Measurements from ENCODE around the gene CCZ1B. TPM values are rescaled to one million over a fixed set of nuclear protein-coding genes. Genes with fewer than 3 reads are reported as not detected.
"Not testable (repeated sequence)": the region's sequence is repeated elsewhere in the genome, so short reads cannot be mapped to it uniquely, and the experiment has no call there.

Gene CCZ1B
- total RNA-seq, 1 donor from 2014 or later, result 75.2 TPM

DNA sequence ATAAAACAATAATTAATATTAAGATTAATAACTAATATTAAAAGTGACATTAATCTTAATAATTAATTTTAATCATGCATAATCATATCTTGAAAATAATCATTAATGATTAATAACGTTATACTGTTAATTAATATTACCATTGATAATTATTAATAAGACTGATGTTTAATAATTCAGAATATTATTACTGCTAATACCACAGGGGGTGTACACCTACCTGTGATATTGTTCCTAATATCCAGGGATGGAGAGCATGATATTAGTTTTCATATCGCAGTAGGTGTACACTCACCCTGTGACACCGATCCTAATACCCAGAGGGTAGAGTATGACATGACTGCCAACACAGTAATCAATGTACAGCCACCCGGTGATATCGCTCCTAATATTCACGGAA, 23.1 kb upstream of the CCZ1B start:
- H3K27ac Mint-ChIP-seq, POLR2A ChIA-PET: not testable (repeated sequence)

GRCh38 chr7:6847751-6848150, 21.7 kb upstream of the CCZ1B start:
- H3K9me3 Mint-ChIP-seq; H3K4me1 Mint-ChIP-seq; intact Hi-C loops (cut with micrococcal nuclease); ATAC-seq (ENCODE audit: low read depth); DNase-seq; H3K36me3 Mint-ChIP-seq (ENCODE audit: low read depth); POLR2A ChIA-PET; H3K4me3 Mint-ChIP-seq; H3K27ac Mint-ChIP-seq; CTCF ChIA-PET: not testable (repeated sequence)
- peaks cover 22% of the 10 kb centered on the region for H3K27me3 Mint-ChIP-seq

More for the DNA sequence above, 23.1 kb upstream of the CCZ1B start:
- ATAC-seq (ENCODE audit: low read depth); DNase-seq; H3K4me1 Mint-ChIP-seq; H3K4me3 Mint-ChIP-seq; intact Hi-C loops (cut with micrococcal nuclease); CTCF ChIA-PET; H3K36me3 Mint-ChIP-seq (ENCODE audit: low read depth); H3K9me3 Mint-ChIP-seq: not testable (repeated sequence)
- H3K27me3 Mint-ChIP-seq, result peaks cover 25% of the 10 kb centered on the region

- H3K27ac Mint-ChIP-seq; H3K9me3 Mint-ChIP-seq; POLR2A ChIA-PET; CTCF ChIA-PET; H3K4me3 Mint-ChIP-seq; DNase-seq; ATAC-seq (ENCODE audit: low read depth); intact Hi-C loops (cut with micrococcal nuclease); H3K4me1 Mint-ChIP-seq; H3K36me3 Mint-ChIP-seq (ENCODE audit: low read depth): not testable (repeated sequence)
- peaks cover 24% of the 10 kb centered on the region for H3K27me3 Mint-ChIP-seq
Measured at GRCh38 chr7:6845971-6846449, 19.9 kb upstream of the CCZ1B start.

DNA sequence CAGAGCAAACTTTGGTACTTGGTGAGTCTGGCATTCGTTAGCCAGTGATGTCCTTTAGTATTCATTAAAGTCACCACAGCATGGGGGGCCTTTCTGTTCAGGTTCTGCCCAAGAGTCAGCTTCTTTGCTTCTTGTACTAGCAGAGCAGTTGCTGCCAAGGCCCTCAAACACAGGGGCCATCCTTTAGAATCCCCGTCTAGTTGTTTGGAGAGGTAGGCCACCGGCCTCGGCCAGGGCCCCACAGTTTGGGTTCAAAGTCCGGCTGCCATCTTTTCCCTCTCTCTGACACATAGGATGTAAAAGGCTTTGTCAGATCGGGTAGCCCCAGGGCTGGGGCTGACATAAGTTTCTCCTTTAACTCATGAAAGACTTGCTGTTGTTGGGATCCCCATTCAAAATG, 17.6 kb upstream of the CCZ1B start:
- intact Hi-C loops (cut with micrococcal nuclease); CTCF ChIA-PET: not testable (repeated sequence)

DNA sequence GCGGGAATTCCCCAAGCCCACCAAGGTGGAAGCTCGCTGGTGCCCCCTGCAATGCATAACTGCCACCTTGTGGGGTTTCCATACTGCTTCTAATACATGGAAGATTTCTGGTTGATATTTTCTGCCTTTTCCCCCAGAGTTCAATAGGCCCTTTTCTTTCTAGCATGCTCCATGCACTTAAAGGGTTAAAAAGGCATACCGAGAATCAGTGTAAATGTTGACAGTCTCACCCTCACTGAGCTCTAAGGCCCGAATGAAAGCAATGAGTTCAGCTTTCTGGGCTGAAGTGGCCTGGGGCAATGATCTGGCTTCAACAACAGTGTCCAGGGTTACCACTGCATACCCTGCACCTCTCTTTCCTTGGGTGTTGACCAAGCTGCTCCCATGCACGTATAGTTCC, 17.0 kb upstream of the CCZ1B start:
- H3K36me3 Mint-ChIP-seq (ENCODE audit: low read depth); CTCF ChIA-PET; H3K9me3 Mint-ChIP-seq; intact Hi-C loops (cut with micrococcal nuclease); ATAC-seq (ENCODE audit: low read depth); H3K4me3 Mint-ChIP-seq; DNase-seq; H3K27ac Mint-ChIP-seq; H3K4me1 Mint-ChIP-seq: not testable (repeated sequence)
- peaks cover 23% of the 10 kb centered on the region for H3K27me3 Mint-ChIP-seq
- POLR2A ChIA-PET, result interaction anchor here (0.7 kb wide), 1 partner anchor 324 kb away, joined by 3 read pairs; no protein-coding TSS in a partner anchor

More for the DNA sequence above, 17.6 kb upstream of the CCZ1B start:
- not testable (repeated sequence) for H3K4me1 Mint-ChIP-seq; H3K4me3 Mint-ChIP-seq; H3K36me3 Mint-ChIP-seq (ENCODE audit: low read depth); DNase-seq; H3K27ac Mint-ChIP-seq; ATAC-seq (ENCODE audit: low read depth); H3K9me3 Mint-ChIP-seq
- H3K27me3 Mint-ChIP-seq, result peaks cover 27% of the 10 kb centered on the region
- POLR2A ChIA-PET, result interaction anchor here (0.7 kb wide), 1 partner anchor 325 kb away, joined by 3 read pairs; no protein-coding TSS in a partner anchor

DNA sequence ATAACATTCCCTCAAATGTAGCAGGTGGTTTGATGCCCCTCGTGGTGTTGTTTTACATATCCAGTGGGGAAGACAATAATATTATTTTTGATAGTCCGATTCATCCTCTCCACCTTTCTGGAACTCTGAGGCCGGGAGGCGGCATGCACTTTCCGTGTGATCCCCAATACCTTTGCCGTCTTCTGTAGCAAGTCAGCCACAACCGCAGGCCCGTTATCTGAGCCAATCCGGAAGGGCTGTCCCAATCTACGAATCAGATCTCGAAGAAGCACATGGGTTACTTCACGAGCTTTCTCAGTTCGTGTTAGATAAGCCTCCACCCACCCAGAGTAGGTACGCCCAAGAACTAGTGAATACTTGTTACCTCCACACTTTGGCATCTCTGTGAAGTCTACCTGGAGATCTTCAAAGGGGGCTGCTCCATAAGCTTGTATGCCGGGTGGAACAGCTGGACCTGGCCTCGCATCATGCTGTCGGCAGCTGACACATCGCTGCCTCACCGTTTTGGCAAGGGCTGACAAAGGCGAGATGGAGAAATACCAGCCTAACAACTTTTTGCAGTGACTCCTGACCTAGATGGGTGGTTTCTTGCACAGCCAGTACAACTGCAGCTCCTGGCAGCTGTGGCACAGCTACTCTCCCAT, 16.3 kb upstream of the CCZ1B start:
- not testable (repeated sequence) for H3K4me3 Mint-ChIP-seq, H3K9me3 Mint-ChIP-seq

DNA sequence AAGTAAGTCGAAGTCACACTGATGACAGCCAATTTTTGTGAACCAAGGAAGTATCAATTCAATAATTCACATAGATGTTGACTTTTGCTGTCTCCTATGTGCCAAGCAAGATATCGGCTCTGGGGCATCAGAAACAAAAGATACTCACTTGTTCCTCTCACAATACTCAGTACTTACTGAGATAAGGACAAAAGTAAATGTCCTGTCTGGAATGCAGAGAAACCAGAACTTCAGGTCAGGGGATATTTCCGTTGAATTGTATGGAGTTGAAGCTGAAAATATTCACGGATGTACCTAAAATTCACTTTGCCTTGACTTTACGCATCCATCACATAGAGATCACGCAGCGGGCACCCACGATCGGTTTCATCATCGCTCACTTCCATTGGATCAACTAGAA, 11.0 kb upstream of the CCZ1B start:
- POLR2A ChIA-PET; H3K27ac Mint-ChIP-seq; CTCF ChIA-PET; H3K9me3 Mint-ChIP-seq; H3K4me1 Mint-ChIP-seq; intact Hi-C loops (cut with micrococcal nuclease); ATAC-seq (ENCODE audit: low read depth); DNase-seq; H3K36me3 Mint-ChIP-seq (ENCODE audit: low read depth); H3K4me3 Mint-ChIP-seq: not testable (repeated sequence)
- peaks cover 23% of the 10 kb centered on the region for H3K27me3 Mint-ChIP-seq

More for the DNA sequence above, 16.3 kb upstream of the CCZ1B start:
- intact Hi-C loops (cut with micrococcal nuclease); CTCF ChIA-PET; POLR2A ChIA-PET; H3K27ac Mint-ChIP-seq; ATAC-seq (ENCODE audit: low read depth); H3K4me1 Mint-ChIP-seq; DNase-seq; H3K36me3 Mint-ChIP-seq (ENCODE audit: low read depth): not testable (repeated sequence)
- H3K27me3 Mint-ChIP-seq, result peaks cover 19% of the 10 kb centered on the region

- CTCF ChIA-PET; intact Hi-C loops (cut with micrococcal nuclease); H3K4me1 Mint-ChIP-seq; POLR2A ChIA-PET; H3K27ac Mint-ChIP-seq; DNase-seq; ATAC-seq (ENCODE audit: low read depth); H3K9me3 Mint-ChIP-seq; H3K4me3 Mint-ChIP-seq; H3K36me3 Mint-ChIP-seq (ENCODE audit: low read depth): not testable (repeated sequence)
- peaks cover 22% of the 10 kb centered on the region for H3K27me3 Mint-ChIP-seq
Measured at GRCh38 chr7:6835521-6835920, 9.4 kb upstream of the CCZ1B start.

- TF ChIP-seq, protein P1, sequence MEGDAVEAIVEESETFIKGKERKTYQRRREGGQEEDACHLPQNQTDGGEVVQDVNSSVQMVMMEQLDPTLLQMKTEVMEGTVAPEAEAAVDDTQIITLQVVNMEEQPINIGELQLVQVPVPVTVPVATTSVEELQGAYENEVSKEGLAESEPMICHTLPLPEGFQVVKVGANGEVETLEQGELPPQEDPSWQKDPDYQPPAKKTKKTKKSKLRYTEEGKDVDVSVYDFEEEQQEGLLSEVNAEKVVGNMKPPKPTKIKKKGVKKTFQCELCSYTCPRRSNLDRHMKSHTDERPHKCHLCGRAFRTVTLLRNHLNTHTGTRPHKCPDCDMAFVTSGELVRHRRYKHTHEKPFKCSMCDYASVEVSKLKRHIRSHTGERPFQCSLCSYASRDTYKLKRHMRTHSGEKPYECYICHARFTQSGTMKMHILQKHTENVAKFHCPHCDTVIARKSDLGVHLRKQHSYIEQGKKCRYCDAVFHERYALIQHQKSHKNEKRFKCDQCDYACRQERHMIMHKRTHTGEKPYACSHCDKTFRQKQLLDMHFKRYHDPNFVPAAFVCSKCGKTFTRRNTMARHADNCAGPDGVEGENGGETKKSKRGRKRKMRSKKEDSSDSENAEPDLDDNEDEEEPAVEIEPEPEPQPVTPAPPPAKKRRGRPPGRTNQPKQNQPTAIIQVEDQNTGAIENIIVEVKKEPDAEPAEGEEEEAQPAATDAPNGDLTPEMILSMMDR (IDR thresholded peaks at IDR 0.05), result no peak
- Mint-ChIP-seq H3K9me3 (no peaks in the 10 kb centered on the region), H3K4me1 (no peaks in the 10 kb centered on the region), H3K27me3 (peaks cover 27% of the 10 kb centered on the region), H3K27ac (no peak overlapping the region), H3K36me3 (ENCODE audit: low read depth) (no peaks in the 10 kb centered on the region), H3K4me3 (no peak overlapping the region)
- CTCF ChIA-PET, result no interaction called here
- POLR2A ChIA-PET, result no interaction called here
- ATAC-seq (ENCODE audit: low read depth) (no peak), DNase-seq (no peak)
- intact Hi-C loops (cut with micrococcal nuclease), result no loop called here
Measured at GRCh38 chr7:6833636-6834035, 7.6 kb upstream of the CCZ1B start.
